HG03175 (cell line): ENCODE data around the gene ESR2.
"Not testable (repeated sequence)": the region's sequence is repeated elsewhere in the genome, so short reads cannot be mapped to it uniquely, and the experiment has no call there.

ENCODE experiments used
- ATAC-seq: cut with Tn5 transposase; IDR thresholded peaks from one replicate; pipeline ENCODE4 v1.9.1; 2021; ENCODE audit warnings: mild to moderate bottlenecking, moderate library complexity; ENCODE audit not compliant: unreplicated experiment

Gene ESR2

GRCh38 chr14:64293976-64294671 lies at the start of gene ESR2:
Gene ESR2, minus strand, starts transcription at chr14:64294371. Its CDS starts 11,386 bp downstream, at chr14:64282985.
- peak; percentile 30 for ATAC-seq

- no peak for ATAC-seq
Measured at GRCh38 chr14:64340560-64341196, 46.5 kb upstream of the ESR2 start.

GRCh38 chr14:64338616-64339316 lies 44.6 kb upstream of the ESR2 start:
- ATAC-seq, result peak; percentile 81

GRCh38 chr14:64337888-64338615 lies 43.9 kb upstream of the ESR2 start:
- ATAC-seq, result peak; percentile 61

GRCh38 chr14:64329149-64329548 lies 35.0 kb upstream of the ESR2 start:
- no peak for ATAC-seq

- no peak for ATAC-seq
Measured at GRCh38 chr14:64326502-64326901, 32.3 kb upstream of the ESR2 start.

GRCh38 chr14:64324895-64325294 lies 30.7 kb upstream of the ESR2 start:
- ATAC-seq, result no peak

GRCh38 chr14:64324461-64324860 lies 30.3 kb upstream of the ESR2 start:
- no peak for ATAC-seq

- ATAC-seq, result not testable (repeated sequence)
Measured at GRCh38 chr14:64320362-64320761, 26.2 kb upstream of the ESR2 start.

GRCh38 chr14:64318695-64319094 lies 24.5 kb upstream of the ESR2 start:
- not testable (repeated sequence) for ATAC-seq

- ATAC-seq, result peak; percentile 60
Measured at GRCh38 chr14:64303471-64303917, 9.3 kb upstream of the ESR2 start.

GRCh38 chr14:64298773-64299172 lies 4.6 kb upstream of the ESR2 start:
- ATAC-seq, result no peak

- no peak for ATAC-seq
Measured at GRCh38 chr14:64296561-64296960, 2.4 kb upstream of the ESR2 start.

GRCh38 chr14:64294672-64295413 lies 672 bp upstream of the ESR2 start:
- peak; percentile 85 for ATAC-seq

- no peak for ATAC-seq
Measured at GRCh38 chr14:64292197-64292596, 2.0 kb downstream of the ESR2 start.

GRCh38 chr14:64289571-64289970 lies 4.6 kb downstream of the ESR2 start:
- ATAC-seq, result no peak

GRCh38 chr14:64281805-64282204 lies 12.4 kb downstream of the ESR2 start:
- no peak for ATAC-seq

GRCh38 chr14:64279704-64280668 lies 14.2 kb downstream of the ESR2 start:
- ATAC-seq, result no peak

- no peak for ATAC-seq
Measured at GRCh38 chr14:64278458-64278857, 15.7 kb downstream of the ESR2 start.
